HepG2 (cell line): ENCODE data around the gene KLHL35. TPM values are rescaled to one million over a fixed set of nuclear protein-coding genes. Genes with fewer than 3 reads are reported as not detected.
A peak's percentile ranks its signal among the peaks of the same experiment; 100 is the strongest.

Experiments used
- ATAC-seq: fragments of 200-7000 bp; cut with Tn5 transposase; 3 replicates; pipeline ENCODE4 v1.9.1; 2020; ENCODE audit warnings: mild to moderate bottlenecking, moderate library complexity
- BruUV-seq: library from RNA; stranded (reverse); fragments of 400-500 nt; replicated peaks from 2 replicates; lab custom pipeline; 2021; lab: Mats Ljungman, UMichigan
- CTCF ChIA-PET: fragments of 300-600 bp; formaldehyde crosslinking; extraction: SDS; loops from one replicate; lab custom pipeline; 2021; ENCODE audit warnings: low total read pairs, inconsistent platforms, low intra/inter-chr PET ratio; lab: Yijun Ruan, JAX
- POLR2A ChIA-PET: fragments of 350-600 bp; sonication (Branson Sonifier 250); formaldehyde crosslinking; loops from one replicate; lab custom pipeline; 2020; ENCODE audit warnings: antibody characterized with exemption, inconsistent platforms; lab: Yijun Ruan, JAX
- DNase-seq: peaks from one replicate; pipeline ENCODE4 v3.0.0-alpha.2; 2015; ENCODE audit warnings: low spot score
- FAIRE-seq: peaks from 3 replicates; lab custom pipeline; 2011; peaks lifted over from hg19 to GRCh38; lab: Jason Lieb, UNC
- H2AFZ ChIP-seq: one replicate; pipeline ENCODE4 v1.6.1; 2011; ENCODE audit warnings: low read length, inconsistent platforms
- H3K27ac ChIP-seq: fragments of 300-600 bp; 3 replicates; pipeline ENCODE4 v1.8.0; 2011; ENCODE audit warnings: mixed run types, mild to moderate bottlenecking, mixed read lengths, low read length, inconsistent platforms; ENCODE audit not compliant: insufficient read depth; ENCODE audit errors: extremely low read length
- H3K27me3 ChIP-seq, 2 experiments: fragments of 200-600 bp in 1 of 2; 2 replicates in 1 of 2; 3 replicates in 1 of 2; pipeline versions ENCODE4 v1.6.0 to v1.8.0; 2011; ENCODE audit warnings: low read length in 2 of 2, mild to moderate bottlenecking in 2 of 2, moderate library complexity in 2 of 2, inconsistent platforms in 1 of 2; ENCODE audit not compliant: insufficient read depth in 2 of 2, control insufficient read depth in 1 of 2
- H3K36me3 ChIP-seq, 2 experiments: fragments of 200-600 bp in 1 of 2; replicated peaks in 1 of 2; 2 replicates in 1 of 2; 3 replicates in 1 of 2; pipeline versions ENCODE4 v1.5.1 to v1.8.0; 2011; ENCODE audit warnings: low read length in 2 of 2, inconsistent platforms in 1 of 2; ENCODE audit not compliant: insufficient read depth in 2 of 2, control insufficient read depth in 1 of 2
- H3K4me1 ChIP-seq: 2 replicates; pipeline ENCODE4 v1.5.1; 2012; ENCODE audit warnings: low read length, inconsistent platforms; ENCODE audit not compliant: insufficient read depth
- H3K4me2 ChIP-seq: 2 replicates; pipeline ENCODE4 v1.6.0; 2011; ENCODE audit warnings: low read depth, low read length, inconsistent platforms
- H3K4me3 ChIP-seq, 3 experiments: fragments of 200-600 bp in 1 of 3; sonication (generic), shearing (Covaris generic) in 1 of 3; replicated peaks in 1 of 3; 2 replicates each; pipeline ENCODE4 v1.5.1; 2011 to 2016; ENCODE audit warnings: low read length in 3 of 3, inconsistent platforms in 2 of 3, low read depth in 2 of 3, mild to moderate bottlenecking in 2 of 3, control low read depth in 1 of 3, mixed read lengths in 1 of 3; ENCODE audit not compliant: insufficient read depth in 1 of 3
- H3K79me2 ChIP-seq: one replicate; pipeline ENCODE4 v1.6.1; 2011; ENCODE audit warnings: low read length, inconsistent platforms; ENCODE audit not compliant: insufficient read depth
- H3K9ac ChIP-seq: 2 replicates; pipeline ENCODE4 v1.6.0; 2011; ENCODE audit warnings: mild to moderate bottlenecking, low read depth, low read length, inconsistent platforms; ENCODE audit not compliant: insufficient read depth
- H3K9me3 ChIP-seq: 2 replicates; pipeline ENCODE4 v1.5.1; 2012; ENCODE audit warnings: mild to moderate bottlenecking, low read length
- H4K20me1 ChIP-seq: 2 replicates; pipeline ENCODE4 v1.6.0; 2011; ENCODE audit warnings: inconsistent platforms, mild to moderate bottlenecking, low read length, moderate library complexity; ENCODE audit not compliant: insufficient read depth
- TEAD3 ChIP-seq: optimal IDR thresholded peaks from 2 replicates; pipeline ENCODE3; 2016; ENCODE audit warnings: borderline replicate concordance
- TRIM22 ChIP-seq: fragments of 450-650 bp; IDR thresholded peaks from 2 replicates; pipeline ENCODE4 v1.6.1; 2017
- ZNF232 ChIP-seq: sonication (generic); formaldehyde crosslinking; IDR thresholded peaks from 2 replicates; pipeline ENCODE4 v1.4.0; 2020; ENCODE audit warnings: missing genetic modification reagents, borderline replicate concordance
- WGBS: methylation state at CpG from one replicate; pipeline ENCODE4 v1.1.6; 2017; ENCODE audit warnings: low lambda C conversion rate; 5-methylcytosine and 5-hydroxymethylcytosine counted together
- in situ Hi-C: cut with HindIII; loops from 2 replicates; pipeline ENCODE4 v1.10.0; 2017; ENCODE audit warnings: low pct_unique_long_range_greater_than_20kb; ENCODE audit not compliant: extremely low pct_ligation_motif_present
- intact Hi-C: fragments of 100-400 bp; cut with micrococcal nuclease; formaldehyde crosslinking; loops from one replicate; pipeline ENCODE4 v1.10.0; 2022; ENCODE audit not compliant: unreplicated experiment
- polyA plus RNA-seq, 8 experiments: library from polyadenylated mRNA; depleted of rRNA in 3 of 8; stranded (reverse) in 7 of 8; unstranded in 1 of 8; fragments of >200 nt; fragmentation: Illumina TruSeq in 4 of 8; extraction: Trizol in 4 of 8; gene quantifications; 2 replicates each; pipeline versions ENCODE4 v1.2.1 to v1.2.3, GENCODE V29; 2011 to 2016; ENCODE audit warnings: low read depth in 4 of 8, missing spikeins in 1 of 8, mixed read lengths in 1 of 8; ENCODE audit not compliant: insufficient read depth in 1 of 8
- total RNA-seq, 5 experiments: library from RNA; depleted of rRNA; stranded (reverse); fragments of >200 nt; fragmentation: Illumina TruSeq; extraction: Trizol; gene quantifications; 2 replicates each; pipeline ENCODE4 v1.2.3, GENCODE V29; 2016; ENCODE audit warnings: low read depth in 1 of 5

KLHL35 gene
- total and polyA plus RNA-seq, 2 of the 13 experiments (the other 11 are each of a cell fraction or from before 2014, with no cell fraction given) = not detected

- TF ChIP-seq ZNF232 (CRISPR knock-in tag) = no peak
Measured at GRCh38 chr11:75387736-75388294, 45.2 kb downstream of the KLHL35 start (continued).

- no peak overlapping the region for H2AFZ ChIP-seq
- BruUV-seq = no TSS peak
- H3K27me3 ChIP-seq = peaks cover 0 to 3% of the 10 kb centered on the region in 2 experiments; a peak in 4 of 5 replicates
- no peaks in the 10 kb centered on the region for H3K9me3 ChIP-seq
- POLR2A ChIA-PET = interaction anchor here (1.9 kb wide), 1 partner anchor 14 kb away, joined by 4 read pairs; no protein-coding TSS in a partner anchor
- H3K36me3 ChIP-seq = no peaks in the 10 kb centered on the region
- intact Hi-C loops = no loop called here
- no peaks in the 10 kb centered on the region for H4K20me1 ChIP-seq
- in situ Hi-C loops = loop anchor here (5.0 kb wide), 1 partner anchor 145 kb away; no protein-coding TSS in a partner anchor
- peak; percentile 57 for TF ChIP-seq TEAD3 (CRISPR knock-in tag)
- no peak for TF ChIP-seq TRIM22
- FAIRE-seq (no peak), ATAC-seq (no peak), DNase-seq (no peak)
- 5% methylated on average over 3 of the region's 3 CpGs for WGBS
- peaks cover 37% of the 10 kb centered on the region for H3K4me1 ChIP-seq
- H3K4me3 ChIP-seq = no peak overlapping the region
- no peak overlapping the region for H3K27ac ChIP-seq
- H3K4me2 ChIP-seq = no peak overlapping the region
- H3K79me2 ChIP-seq = no peaks in the 10 kb centered on the region
- H3K9ac ChIP-seq = no peak overlapping the region
- CTCF ChIA-PET = interaction anchor here (3.4 kb wide), 1 partner anchor 145 kb away, joined by 18 read pairs; no protein-coding TSS in a partner anchor
Measured at GRCh38 chr11:75386942-75387630, 45.9 kb downstream of the KLHL35 start.
